SK-N-MC (cell line): ENCODE measurements around the gene RFLNA.

Source experiments
- DNase-seq: peaks from one replicate; pipeline ENCODE4 v3.0.0-alpha.2; 2011; ENCODE audit warnings: low read depth, low spot score
- H3K27ac ChIP-seq: fragments of 200-600 bp; sonication (generic); 2 replicates; pipeline ENCODE4 v1.5.1; 2016; ENCODE audit warnings: mixed run types
- H3K36me3 ChIP-seq: fragments of 200-600 bp; sonication (generic); 2 replicates; pipeline ENCODE4 v1.6.1; 2017; ENCODE audit warnings: antibody characterized with exemption, low read length, mixed read lengths; ENCODE audit not compliant: insufficient read depth
- H3K4me3 ChIP-seq: fragments of 200-600 bp; sonication (generic); 2 replicates; pipeline ENCODE4 v1.5.1; 2016
- H3K9ac ChIP-seq: fragments of 200-600 bp; sonication (generic); 2 replicates; pipeline ENCODE4 v1.8.0; 2017; ENCODE audit warnings: mixed run types, mixed read lengths; ENCODE audit not compliant: insufficient read length
- H3K9me3 ChIP-seq: fragments of 200-600 bp; sonication (generic); 2 replicates; pipeline ENCODE4 v1.6.1; 2017; ENCODE audit warnings: low read depth, mild to moderate bottlenecking, antibody characterized with exemption, low read length, moderate library complexity, mixed read lengths
- EZH2 ChIP-seq: fragments of 200-600 bp; sonication (generic); IDR thresholded peaks from one replicate; pipeline ENCODE4 v1.6.1; 2017; ENCODE audit warnings: antibody characterized with exemption
- FOXP2 ChIP-seq: optimal IDR thresholded peaks from 2 replicates; pipeline ENCODE3; 2011; ENCODE audit warnings: mild to moderate bottlenecking, moderate library complexity; ENCODE audit not compliant: insufficient read depth; ENCODE audit errors: extremely low read length, control extremely low read depth
- POLR2AphosphoS5 ChIP-seq: IDR thresholded peaks from 2 replicates; pipeline ENCODE4 v1.6.1; 2012; ENCODE audit warnings: mild to moderate bottlenecking, low read depth, low read length, borderline replicate concordance

The RFLNA gene

DNA sequence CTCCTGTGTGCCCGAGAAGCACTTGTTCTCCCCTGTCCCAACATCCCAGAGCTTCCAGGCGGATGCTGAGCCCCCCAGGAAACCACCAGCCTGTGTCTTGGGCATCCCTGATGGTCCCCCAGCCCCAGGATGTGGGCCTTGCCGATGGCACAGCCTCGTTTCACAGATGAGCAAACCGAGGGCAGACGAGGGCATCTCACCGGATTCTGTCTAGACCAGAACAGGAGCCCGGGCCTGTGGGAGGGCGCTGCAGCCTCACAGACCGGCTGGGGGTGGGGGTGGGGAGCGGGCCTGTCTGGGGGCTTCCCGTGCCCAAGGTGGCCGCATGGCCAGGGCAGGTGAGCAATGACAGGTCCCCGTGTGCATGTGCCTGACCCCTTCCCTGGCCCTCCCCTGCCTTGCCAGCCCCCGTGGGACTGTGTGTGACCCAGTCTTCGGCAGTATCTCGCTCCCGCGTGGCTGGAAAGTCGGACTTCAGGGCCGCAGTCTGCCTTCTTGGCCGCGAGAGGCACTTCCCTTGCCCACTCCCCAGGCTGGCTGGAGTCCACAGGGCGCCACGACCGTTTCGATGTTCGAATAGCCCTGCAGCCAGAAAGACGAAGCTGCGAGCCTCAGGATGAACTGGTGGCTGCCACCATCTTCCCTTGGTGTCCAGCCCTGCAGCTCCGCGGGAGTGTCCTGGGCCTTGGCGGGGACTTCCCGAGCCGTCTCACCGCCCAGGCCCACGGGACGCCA, 8.9 kb downstream of the RFLNA start:
- H3K9me3 ChIP-seq: no peaks in the 10 kb centered on the region
- H3K4me3 ChIP-seq: no peak overlapping the region
- H3K36me3 ChIP-seq: no peaks in the 10 kb centered on the region
- DNase-seq: no peak
- TF ChIP-seq POLR2AphosphoS5 (no peak), FOXP2 (no peak), EZH2 (no peak)
- H3K27ac ChIP-seq: no peak overlapping the region
- H3K9ac ChIP-seq: no peak overlapping the region

- TF ChIP-seq POLR2AphosphoS5 (no peak), EZH2 (no peak), FOXP2 (no peak)
- H3K9ac ChIP-seq: no peak overlapping the region
- no peak overlapping the region for H3K27ac ChIP-seq
- no peaks in the 10 kb centered on the region for H3K9me3 ChIP-seq
- no peak overlapping the region for H3K4me3 ChIP-seq
- H3K36me3 ChIP-seq: no peaks in the 10 kb centered on the region
- DNase-seq: no peak
Measured at GRCh38 chr12:124304314-124304790, 9.5 kb downstream of the RFLNA start.

DNA sequence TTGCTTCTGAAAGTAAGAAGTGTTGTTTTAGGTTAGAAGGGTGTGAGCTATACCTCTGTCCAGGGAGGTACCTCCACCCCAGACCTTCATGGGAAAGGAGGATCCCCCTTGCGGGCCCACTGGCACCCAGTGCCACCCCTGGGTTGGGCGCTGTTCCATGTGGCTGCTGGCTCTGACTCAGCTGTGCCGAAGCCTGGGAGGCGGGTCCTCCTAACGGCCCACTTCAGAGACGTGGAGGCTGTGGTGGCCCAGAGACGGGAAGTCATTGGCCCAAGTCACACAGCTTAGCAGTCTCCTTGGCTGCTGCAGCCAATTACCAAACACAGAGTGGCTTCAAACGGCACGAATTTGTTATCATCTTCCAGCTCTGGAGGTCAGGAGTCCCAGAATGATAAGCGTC, 10.2 kb downstream of the RFLNA start:
- no peak overlapping the region for H3K4me3 ChIP-seq
- H3K36me3 ChIP-seq: no peaks in the 10 kb centered on the region
- no peak for DNase-seq
- no peak overlapping the region for H3K27ac ChIP-seq
- H3K9me3 ChIP-seq: no peaks in the 10 kb centered on the region
- no peak overlapping the region for H3K9ac ChIP-seq
- TF ChIP-seq POLR2AphosphoS5 (no peak), EZH2 (no peak), FOXP2 (no peak)

DNA sequence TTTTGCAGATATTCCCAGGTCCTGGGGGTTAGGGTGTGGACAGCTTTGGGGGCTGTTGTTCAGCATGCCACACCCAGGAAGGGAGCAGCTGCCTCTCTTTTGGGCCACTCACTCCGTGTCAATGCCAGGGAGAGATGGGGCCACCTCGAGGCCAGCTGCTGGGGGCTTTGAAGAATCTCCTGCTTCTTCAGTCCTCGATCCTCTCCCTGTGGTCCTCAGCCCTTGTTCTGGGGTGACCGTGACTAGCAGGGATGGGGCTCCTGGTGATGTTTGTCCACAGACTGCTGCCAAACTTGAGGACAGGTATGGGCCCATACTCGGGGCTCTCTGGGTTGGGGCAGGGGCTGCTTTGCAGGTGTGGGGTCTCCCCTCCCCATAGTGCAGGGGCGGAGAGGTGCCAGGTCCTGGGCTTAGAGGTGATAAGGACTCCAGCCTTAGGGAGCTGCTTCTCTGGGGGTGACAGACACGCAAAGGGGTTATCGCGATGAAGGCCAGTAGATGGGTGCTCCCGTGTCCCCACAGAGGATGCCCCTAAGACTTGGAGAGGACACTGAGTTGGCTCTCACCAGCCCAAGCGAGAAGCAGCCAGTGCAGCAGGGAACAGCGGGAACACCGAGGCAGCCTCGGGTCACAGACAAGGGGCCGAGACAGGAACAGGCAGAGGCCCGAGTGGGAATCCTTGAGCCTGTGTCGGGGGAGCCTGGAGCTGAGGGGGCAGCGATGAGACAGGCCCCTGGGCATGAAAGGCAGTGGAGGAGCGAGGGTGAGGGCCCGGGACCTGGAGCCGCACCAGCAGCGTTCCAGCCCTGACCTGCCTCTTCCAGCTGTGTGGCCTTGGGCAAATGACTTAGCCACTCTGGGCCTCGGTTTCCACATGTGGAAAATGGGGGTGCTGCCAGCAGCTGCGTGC, 11.1 kb downstream of the RFLNA start:
- no peak overlapping the region for H3K9ac ChIP-seq
- no peaks in the 10 kb centered on the region for H3K36me3 ChIP-seq
- no peak overlapping the region for H3K27ac ChIP-seq
- TF ChIP-seq FOXP2: no peak
- no peak for TF ChIP-seq EZH2
- TF ChIP-seq POLR2AphosphoS5: no peak
- H3K4me3 ChIP-seq: no peak overlapping the region
- no peak for DNase-seq
- no peaks in the 10 kb centered on the region for H3K9me3 ChIP-seq

DNA sequence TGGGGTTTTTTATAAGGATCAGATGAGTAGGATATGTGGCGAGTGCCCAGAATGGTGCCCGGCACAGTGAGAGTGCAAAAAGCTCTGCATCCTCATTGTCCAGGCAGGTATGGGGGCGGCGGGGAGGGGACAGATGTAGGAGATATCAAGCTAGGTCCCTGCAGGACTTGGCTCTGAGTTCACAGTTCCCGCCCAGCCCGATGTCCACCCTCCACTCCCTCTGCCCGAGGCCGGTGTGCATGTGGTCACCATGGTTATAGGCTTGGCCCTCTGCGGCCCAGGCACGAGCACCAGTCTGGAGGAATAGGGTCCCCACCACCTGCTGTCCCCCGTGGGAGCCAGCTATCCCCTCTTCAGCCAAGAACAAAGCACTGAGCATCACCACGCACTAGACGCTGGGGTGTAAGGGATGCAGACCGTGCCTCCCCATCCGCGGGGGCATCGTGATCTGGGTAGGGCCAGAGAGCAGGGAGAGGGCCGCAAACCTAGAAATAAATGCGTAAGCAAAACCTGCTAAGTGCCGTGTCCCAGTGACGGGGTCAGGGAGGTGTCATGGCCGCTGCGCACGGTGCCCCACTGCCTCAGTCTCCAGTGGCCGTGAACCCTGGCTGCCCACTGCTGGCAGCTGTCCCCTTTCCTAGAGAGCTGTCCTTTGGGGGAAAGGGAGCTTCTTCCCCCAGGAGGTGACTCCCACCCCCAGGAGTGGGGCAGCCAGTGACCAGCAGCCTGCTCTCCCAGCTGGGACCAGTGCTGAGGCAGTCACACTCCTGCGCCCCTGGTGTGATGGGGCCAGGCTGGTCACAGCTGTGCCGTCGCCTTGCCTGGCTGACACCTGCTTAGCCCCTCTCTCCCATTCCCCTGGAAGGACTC, 12.0 kb downstream of the RFLNA start:
- TF ChIP-seq FOXP2 (no peak), EZH2 (no peak), POLR2AphosphoS5 (no peak)
- Histone ChIP-seq H3K9me3 (no peaks in the 10 kb centered on the region), H3K27ac (no peak overlapping the region), H3K9ac (no peak overlapping the region), H3K4me3 (no peak overlapping the region), H3K36me3 (no peaks in the 10 kb centered on the region)
- no peak for DNase-seq

GRCh38 chr12:124307556-124307825, 12.6 kb downstream of the RFLNA start:
- H3K36me3 ChIP-seq: no peaks in the 10 kb centered on the region
- H3K27ac ChIP-seq: no peak overlapping the region
- TF ChIP-seq FOXP2 (no peak), POLR2AphosphoS5 (no peak), EZH2 (no peak)

DNA sequence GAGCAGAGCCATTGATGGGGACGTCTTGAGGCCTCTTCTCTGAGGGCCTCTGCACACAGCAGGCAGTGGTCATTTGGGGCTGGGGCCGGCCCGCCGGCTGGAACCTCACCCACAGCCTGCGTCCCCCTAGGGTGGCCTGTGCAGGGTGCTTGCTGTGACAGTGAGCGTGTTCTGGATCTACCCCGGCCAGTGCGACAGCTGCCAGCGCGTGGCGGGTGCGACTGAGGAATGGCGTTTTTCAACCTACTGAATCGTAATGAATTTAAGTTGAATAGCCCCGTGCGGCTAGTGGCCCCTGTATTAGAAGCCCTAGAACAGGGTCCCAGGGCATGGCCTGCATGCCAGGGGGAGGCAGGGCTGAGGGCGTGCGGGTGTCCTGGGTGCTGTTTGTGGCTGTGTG, 13.8 kb downstream of the RFLNA start:
- no peak for TF ChIP-seq EZH2
- no peak for TF ChIP-seq FOXP2
- TF ChIP-seq POLR2AphosphoS5: no peak
- no peak overlapping the region for H3K4me3 ChIP-seq
- H3K27ac ChIP-seq: no peak overlapping the region
- no peak overlapping the region for H3K9ac ChIP-seq
- H3K36me3 ChIP-seq: no peaks in the 10 kb centered on the region
- no peak for DNase-seq
- no peaks in the 10 kb centered on the region for H3K9me3 ChIP-seq

More at GRCh38 chr12:124307556-124307825, 12.6 kb downstream of the RFLNA start:
- no peak overlapping the region for H3K9ac ChIP-seq
- no peaks in the 10 kb centered on the region for H3K9me3 ChIP-seq
- no peak for DNase-seq
- no peak overlapping the region for H3K4me3 ChIP-seq

GRCh38 chr12:124309231-124309630, 14.3 kb downstream of the RFLNA start:
- no peak for DNase-seq
- no peak overlapping the region for H3K27ac ChIP-seq
- no peak overlapping the region for H3K4me3 ChIP-seq
- H3K9me3 ChIP-seq: no peaks in the 10 kb centered on the region
- H3K36me3 ChIP-seq: no peaks in the 10 kb centered on the region
- no peak overlapping the region for H3K9ac ChIP-seq
- TF ChIP-seq FOXP2 (no peak), EZH2 (no peak), POLR2AphosphoS5 (no peak)
